ENCODE measurements around the gene HECW1. TPM values are rescaled to one million over a fixed set of nuclear protein-coding genes. Genes with fewer than 3 reads are reported as not detected.

HECW1 gene
- total RNA-seq, 1 experiment from 2014 or later: 1.8 TPM

DNA sequence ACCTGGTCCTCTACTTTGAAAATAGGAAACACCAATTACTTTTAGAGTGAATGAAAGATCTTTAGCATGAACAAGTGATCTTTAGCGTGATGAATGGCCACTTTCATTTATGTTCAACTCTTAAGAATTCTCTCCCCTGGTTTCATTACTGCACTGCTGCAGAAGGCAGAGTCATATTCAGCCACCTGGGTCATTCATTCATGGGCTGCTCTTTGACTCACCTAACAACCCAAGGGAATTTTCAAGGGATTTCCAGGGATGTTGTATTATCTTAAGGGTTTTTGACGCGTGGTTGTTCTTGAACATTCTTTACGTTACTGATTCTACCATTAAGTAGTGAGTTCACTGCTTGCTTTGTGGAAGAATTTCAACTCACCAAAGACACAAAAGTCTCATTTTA, 383.1 kb downstream of the HECW1 start:
- no peaks in the 10 kb centered on the region for H3K9me3 Mint-ChIP-seq (ENCODE audit: unreplicated experiment)
- no peak overlapping the region for H3K4me3 Mint-ChIP-seq (ENCODE audit: unreplicated experiment)
- CTCF ChIA-PET: no interaction called here

DNA sequence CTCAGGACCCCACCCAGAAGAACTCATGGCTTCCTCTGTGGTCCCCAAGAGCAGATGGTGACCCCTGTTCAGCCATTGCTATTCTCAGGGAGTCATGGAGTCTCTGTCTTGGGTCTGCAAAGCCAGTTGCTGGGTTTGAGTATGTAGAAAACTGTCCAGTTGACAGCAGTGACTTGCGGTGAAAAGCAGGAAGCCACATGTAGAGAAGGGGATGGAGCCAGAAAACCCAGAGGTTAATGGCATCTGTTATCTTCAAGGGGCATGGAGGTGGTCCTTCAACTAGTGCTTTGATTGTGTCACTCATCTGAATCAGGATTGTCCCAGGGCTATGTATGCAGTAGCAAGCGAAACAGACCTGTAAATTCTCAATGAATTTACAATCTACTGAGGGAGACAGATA, 384.1 kb downstream of the HECW1 start:
- Mint-ChIP-seq H3K36me3 (ENCODE audit: insufficient read depth, unreplicated experiment) (no peaks in the 10 kb centered on the region), H3K9me3 (ENCODE audit: unreplicated experiment) (no peaks in the 10 kb centered on the region), H3K4me3 (ENCODE audit: unreplicated experiment) (no peak overlapping the region), H3K27ac (ENCODE audit: unreplicated experiment) (no peak overlapping the region), H3K27me3 (ENCODE audit: insufficient read depth, unreplicated experiment) (no peaks in the 10 kb centered on the region), H3K4me1 (ENCODE audit: low read depth, unreplicated experiment) (peaks cover 6% of the 10 kb centered on the region)
- Histone ChIP-seq H3K27me3 (replicated peaks; ENCODE audit: control insufficient read depth, insufficient read depth, low read length) (no peaks in the 10 kb centered on the region), H3K4me1 (peaks cover 4% of the 10 kb centered on the region), H3K4me3 (ENCODE audit: low read depth, low read length) (no peak overlapping the region), H3K9me3 (no peaks in the 10 kb centered on the region), H3K36me3 (ENCODE audit: control insufficient read depth, insufficient read depth, low read length) (no peaks in the 10 kb centered on the region)
- intact Hi-C loops (cut with micrococcal nuclease; ENCODE audit: unreplicated experiment): no loop called here
- TF ChIP-seq, protein P1, sequence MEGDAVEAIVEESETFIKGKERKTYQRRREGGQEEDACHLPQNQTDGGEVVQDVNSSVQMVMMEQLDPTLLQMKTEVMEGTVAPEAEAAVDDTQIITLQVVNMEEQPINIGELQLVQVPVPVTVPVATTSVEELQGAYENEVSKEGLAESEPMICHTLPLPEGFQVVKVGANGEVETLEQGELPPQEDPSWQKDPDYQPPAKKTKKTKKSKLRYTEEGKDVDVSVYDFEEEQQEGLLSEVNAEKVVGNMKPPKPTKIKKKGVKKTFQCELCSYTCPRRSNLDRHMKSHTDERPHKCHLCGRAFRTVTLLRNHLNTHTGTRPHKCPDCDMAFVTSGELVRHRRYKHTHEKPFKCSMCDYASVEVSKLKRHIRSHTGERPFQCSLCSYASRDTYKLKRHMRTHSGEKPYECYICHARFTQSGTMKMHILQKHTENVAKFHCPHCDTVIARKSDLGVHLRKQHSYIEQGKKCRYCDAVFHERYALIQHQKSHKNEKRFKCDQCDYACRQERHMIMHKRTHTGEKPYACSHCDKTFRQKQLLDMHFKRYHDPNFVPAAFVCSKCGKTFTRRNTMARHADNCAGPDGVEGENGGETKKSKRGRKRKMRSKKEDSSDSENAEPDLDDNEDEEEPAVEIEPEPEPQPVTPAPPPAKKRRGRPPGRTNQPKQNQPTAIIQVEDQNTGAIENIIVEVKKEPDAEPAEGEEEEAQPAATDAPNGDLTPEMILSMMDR (IDR thresholded peaks at IDR 0.05; ENCODE audit: insufficient read depth in 1 of 2, low read depth in 1 of 2, low read length in 1 of 2, severe bottlenecking in 1 of 2, unreplicated experiment in 1 of 2): no peak
- BruUV-seq (replicated peaks): no TSS peak
- DNase-seq: no peak
- CTCF ChIA-PET: no interaction called here
- POLR2A ChIA-PET: no interaction called here

More for the DNA sequence above, 383.1 kb downstream of the HECW1 start:
- no TSS peak for BruUV-seq (replicated peaks)
- intact Hi-C loops (cut with micrococcal nuclease; ENCODE audit: unreplicated experiment): no loop called here
- Histone ChIP-seq H3K4me1 (no peaks in the 10 kb centered on the region), H3K4me3 (ENCODE audit: low read depth, low read length) (no peak overlapping the region), H3K27me3 (replicated peaks; ENCODE audit: control insufficient read depth, insufficient read depth, low read length) (no peaks in the 10 kb centered on the region), H3K36me3 (ENCODE audit: control insufficient read depth, insufficient read depth, low read length) (no peaks in the 10 kb centered on the region), H3K9me3 (no peaks in the 10 kb centered on the region)
- Mint-ChIP-seq H3K27ac (ENCODE audit: unreplicated experiment) (no peak overlapping the region), H3K27me3 (ENCODE audit: insufficient read depth, unreplicated experiment) (no peaks in the 10 kb centered on the region), H3K4me1 (ENCODE audit: low read depth, unreplicated experiment) (peaks cover 6% of the 10 kb centered on the region), H3K36me3 (ENCODE audit: insufficient read depth, unreplicated experiment) (no peaks in the 10 kb centered on the region)
- POLR2A ChIA-PET: no interaction called here
- no peak for DNase-seq
- TF ChIP-seq, protein P1 (IDR thresholded peaks at IDR 0.05; ENCODE audit: insufficient read depth in 1 of 2, low read depth in 1 of 2, low read length in 1 of 2, severe bottlenecking in 1 of 2, unreplicated experiment in 1 of 2): no peak

DNA sequence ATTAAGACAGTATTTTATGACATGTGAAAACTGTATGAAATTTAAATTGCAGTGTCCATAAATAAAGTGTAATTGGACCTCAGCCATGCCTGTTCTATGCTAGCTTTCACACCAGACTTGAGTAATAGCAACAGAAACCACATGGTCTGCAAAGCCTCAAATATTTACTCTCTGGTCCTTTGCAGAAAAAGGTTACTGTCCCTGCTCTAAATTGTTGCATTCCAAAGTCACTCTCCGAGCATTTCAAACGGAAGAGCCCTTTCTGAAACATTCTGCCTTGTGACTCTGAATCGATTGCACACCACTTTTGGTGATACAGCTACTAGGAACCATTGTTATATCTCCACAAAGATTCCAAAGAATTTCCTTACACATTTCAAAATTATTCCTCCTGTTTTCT, 389.4 kb downstream of the HECW1 start:
- Mint-ChIP-seq H3K9me3 (ENCODE audit: unreplicated experiment) (no peaks in the 10 kb centered on the region), H3K4me1 (ENCODE audit: low read depth, unreplicated experiment) (no peaks in the 10 kb centered on the region), H3K36me3 (ENCODE audit: insufficient read depth, unreplicated experiment) (no peaks in the 10 kb centered on the region), H3K4me3 (ENCODE audit: unreplicated experiment) (no peak overlapping the region), H3K27me3 (ENCODE audit: insufficient read depth, unreplicated experiment) (no peaks in the 10 kb centered on the region), H3K27ac (ENCODE audit: unreplicated experiment) (no peak overlapping the region)
- ChIA-PET CTCF (interaction anchor here (0.9 to 1.2 kb wide), 4 partner anchors 9 to 126 kb away, joined by 3 to 5 read pairs (median 3); no protein-coding TSS in a partner anchor), POLR2A (no interaction called here)
- Histone ChIP-seq H3K4me3 (ENCODE audit: low read depth, low read length) (no peak overlapping the region), H3K36me3 (ENCODE audit: control insufficient read depth, insufficient read depth, low read length) (no peaks in the 10 kb centered on the region), H3K4me1 (peaks cover 18% of the 10 kb centered on the region), H3K27me3 (replicated peaks; ENCODE audit: control insufficient read depth, insufficient read depth, low read length) (no peaks in the 10 kb centered on the region), H3K9me3 (no peaks in the 10 kb centered on the region)
- intact Hi-C loops (cut with micrococcal nuclease; ENCODE audit: unreplicated experiment): loop anchor here (1.0 kb wide), 2 partner anchors 9 to 15 kb away; no protein-coding TSS in a partner anchor
- TF ChIP-seq, protein P1 (IDR thresholded peaks at IDR 0.05; ENCODE audit: insufficient read depth in 1 of 2, low read depth in 1 of 2, low read length in 1 of 2, severe bottlenecking in 1 of 2, unreplicated experiment in 1 of 2): no peak
- DNase-seq: peak in 1 of 2 experiments; percentile 31
- BruUV-seq (replicated peaks): no TSS peak
